Duodenal mucosa (tissue), 2 donors: Measurements from ENCODE around the gene CDK9.

Source experiments
- H3K27ac ChIP-seq: one replicate; pipeline ENCODE4 v1.7.0; 2013; ENCODE audit warnings: low read depth, low read length
- H3K27me3 ChIP-seq, 2 donors: one replicate each; pipeline ENCODE4 v1.7.0; 2013; ENCODE audit warnings: low read length in 2 of 2, control low read depth in 1 of 2; ENCODE audit not compliant: insufficient read depth in 2 of 2, control insufficient read depth in 1 of 2
- H3K36me3 ChIP-seq, 2 donors: one replicate each; pipeline ENCODE4 v1.7.0; 2013; ENCODE audit warnings: low read length in 2 of 2, control low read depth in 1 of 2; ENCODE audit not compliant: insufficient read depth in 2 of 2, control insufficient read depth in 1 of 2
- H3K4me1 ChIP-seq, 2 donors: one replicate each; pipeline ENCODE4 v1.7.0; 2013; ENCODE audit warnings: low read length in 2 of 2, control low read depth in 1 of 2; ENCODE audit not compliant: insufficient read depth in 2 of 2, control insufficient read depth in 1 of 2
- H3K4me3 ChIP-seq, 2 donors: one replicate each; pipeline ENCODE4 v1.7.0; 2013; ENCODE audit warnings: low read length in 2 of 2, low read depth in 1 of 2
- H3K9ac ChIP-seq, 2 donors: one replicate each; pipeline ENCODE4 v1.7.0; 2013; ENCODE audit warnings: low read length in 2 of 2, low read depth in 1 of 2
- H3K9me3 ChIP-seq, 2 donors: one replicate each; pipeline ENCODE4 v1.7.0; 2013; ENCODE audit warnings: low read length in 2 of 2, control low read depth in 1 of 2; ENCODE audit not compliant: control insufficient read depth in 1 of 2

Gene CDK9

DNA sequence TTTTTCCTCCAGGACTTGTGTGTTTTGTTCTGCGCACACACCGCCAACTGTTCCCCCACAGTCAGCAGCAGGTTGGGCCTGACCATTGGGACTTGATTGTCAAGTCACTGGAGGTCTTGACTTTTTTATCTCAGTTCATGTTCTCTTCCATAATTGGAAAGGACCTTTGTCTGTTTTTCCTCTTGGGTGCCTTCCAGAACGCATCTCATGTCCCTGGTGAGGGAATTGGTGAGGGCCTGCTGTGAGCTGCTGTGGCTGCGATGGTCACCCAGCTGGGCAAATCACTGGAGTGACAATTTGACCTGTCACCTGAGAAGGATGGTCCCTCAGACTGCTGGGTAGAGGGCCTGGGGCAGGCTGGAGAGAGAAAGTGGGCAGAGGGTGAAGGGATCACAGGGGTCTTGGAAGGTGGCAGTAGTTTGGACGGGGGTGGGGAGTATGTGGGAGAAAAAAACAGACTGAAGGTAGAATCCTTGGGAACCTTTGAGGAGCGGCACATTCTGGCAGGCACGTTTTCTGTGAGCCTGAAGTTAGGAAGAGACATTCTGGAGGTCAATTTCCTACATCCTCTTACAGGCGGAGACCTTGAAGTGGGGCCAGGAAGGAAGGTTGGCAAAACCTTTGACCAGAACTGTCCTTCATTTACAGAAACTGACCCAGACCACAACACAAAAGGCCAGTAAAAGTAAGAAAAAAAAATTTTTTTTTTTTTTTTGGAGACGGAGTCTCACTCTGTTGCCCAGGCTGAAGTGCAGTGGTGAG lies 4.4 kb downstream of the CDK9 start:
- no peaks in the 10 kb centered on the region for H3K9me3 ChIP-seq
- no peak overlapping the region for H3K27ac ChIP-seq
- H3K4me1 ChIP-seq, result peaks cover 10 to 16% of the 10 kb centered on the region in 2 donors
- H3K36me3 ChIP-seq, result peaks cover 31 to 57% of the 10 kb centered on the region in 2 donors
- H3K4me3 ChIP-seq, result no peak overlapping the region
- no peak overlapping the region for H3K9ac ChIP-seq
- H3K27me3 ChIP-seq, result no peaks in the 10 kb centered on the region

DNA sequence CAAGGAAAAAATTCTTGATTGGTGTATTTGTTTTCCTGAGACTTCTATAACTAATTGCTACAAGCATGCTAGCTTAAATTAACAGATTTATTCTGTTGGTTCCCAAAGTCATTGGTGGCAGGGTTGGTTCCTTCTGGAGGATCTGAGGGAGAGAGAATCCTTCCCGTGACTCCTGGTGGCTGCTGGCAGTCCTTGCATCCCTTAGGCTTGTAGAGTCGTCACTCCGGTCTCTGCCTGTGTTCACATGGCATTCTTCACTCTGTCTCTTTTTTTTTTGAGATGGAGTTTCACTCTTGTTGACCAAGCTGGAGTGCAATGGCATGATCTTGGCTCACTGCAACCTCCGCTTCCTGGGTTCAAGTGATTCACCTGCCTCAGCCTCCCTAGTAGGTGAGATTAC lies 5.3 kb downstream of the CDK9 start:
- Histone ChIP-seq H3K36me3 (peaks cover 31 to 57% of the 10 kb centered on the region in 2 donors), H3K9me3 (no peaks in the 10 kb centered on the region), H3K27me3 (no peaks in the 10 kb centered on the region), H3K9ac (no peak overlapping the region), H3K4me1 (peaks cover 15 to 21% of the 10 kb centered on the region in 2 donors), H3K27ac (no peak overlapping the region), H3K4me3 (no peak overlapping the region)

DNA sequence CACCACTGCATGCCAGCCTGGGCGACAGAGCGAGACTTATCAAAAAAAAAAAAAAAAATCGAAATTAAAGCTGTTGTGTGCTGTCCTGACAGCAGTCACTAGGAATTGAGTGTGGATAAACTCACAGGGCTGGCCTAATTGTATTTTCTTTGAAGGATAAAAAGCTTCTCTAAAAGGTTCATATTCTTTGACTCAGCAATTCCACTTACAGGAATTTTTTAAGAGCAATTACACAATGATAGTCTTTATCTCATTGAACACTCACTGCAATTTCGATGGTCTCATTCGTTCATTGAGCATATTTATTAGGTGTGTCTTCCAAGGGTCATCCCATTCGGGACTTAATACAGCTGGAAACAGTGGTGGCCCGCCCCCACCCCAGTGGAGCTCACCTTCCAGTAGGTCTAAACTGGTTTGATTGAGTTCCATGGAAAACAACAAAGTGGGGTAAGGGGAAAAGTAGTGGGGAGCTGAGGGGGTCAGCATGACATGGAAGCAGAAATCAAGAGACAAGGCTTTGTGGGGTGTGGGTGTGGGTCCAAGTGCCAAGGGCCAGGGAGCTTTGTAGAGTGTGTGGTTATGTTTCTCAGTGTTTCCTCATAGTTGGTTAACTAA lies 6.7 kb downstream of the CDK9 start:
- Histone ChIP-seq H3K27me3 (no peaks in the 10 kb centered on the region), H3K9me3 (no peaks in the 10 kb centered on the region), H3K9ac (no peak overlapping the region), H3K4me3 (no peak overlapping the region), H3K4me1 (peaks cover 19 to 25% of the 10 kb centered on the region in 2 donors), H3K27ac (no peak overlapping the region), H3K36me3 (peaks cover 27 to 50% of the 10 kb centered on the region in 2 donors)

DNA sequence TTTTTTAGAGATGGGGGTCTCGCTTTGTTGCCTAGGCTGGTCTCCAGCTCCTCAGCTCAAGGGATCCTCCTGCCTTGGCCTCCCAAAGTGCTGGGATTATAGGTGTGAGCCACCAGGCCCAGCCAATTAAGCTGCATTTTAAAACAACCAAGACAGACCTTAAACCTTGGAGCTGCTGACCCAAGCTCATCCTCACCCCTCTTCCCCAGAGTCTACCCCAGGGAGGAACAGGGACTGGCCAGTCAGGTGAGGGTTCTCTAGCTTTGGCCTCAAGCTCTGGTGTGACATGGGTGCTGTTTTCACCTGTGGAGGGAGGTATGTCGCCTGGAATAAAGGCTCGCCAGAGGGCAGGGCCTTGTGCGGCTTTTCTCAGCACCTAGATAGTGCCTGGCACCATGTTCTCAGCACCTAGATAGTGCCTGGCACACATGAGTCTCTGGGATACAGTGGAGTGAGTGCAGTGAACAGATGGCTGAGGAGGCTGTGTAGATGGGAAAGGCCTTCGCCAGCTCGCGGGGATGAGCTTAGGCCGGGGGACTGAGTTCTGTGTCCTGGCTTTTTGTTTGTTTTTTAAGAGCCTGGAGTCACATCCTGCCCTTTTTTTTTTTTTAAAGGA lies 7.4 kb downstream of the CDK9 start:
- no peak overlapping the region for H3K9ac ChIP-seq
- H3K9me3 ChIP-seq, result no peaks in the 10 kb centered on the region
- H3K27me3 ChIP-seq, result no peaks in the 10 kb centered on the region
- no peak overlapping the region for H3K4me3 ChIP-seq
- no peak overlapping the region for H3K27ac ChIP-seq
- peaks cover 20 to 43% of the 10 kb centered on the region in 2 donors for H3K36me3 ChIP-seq
- peaks cover 23 to 28% of the 10 kb centered on the region in 2 donors for H3K4me1 ChIP-seq

DNA sequence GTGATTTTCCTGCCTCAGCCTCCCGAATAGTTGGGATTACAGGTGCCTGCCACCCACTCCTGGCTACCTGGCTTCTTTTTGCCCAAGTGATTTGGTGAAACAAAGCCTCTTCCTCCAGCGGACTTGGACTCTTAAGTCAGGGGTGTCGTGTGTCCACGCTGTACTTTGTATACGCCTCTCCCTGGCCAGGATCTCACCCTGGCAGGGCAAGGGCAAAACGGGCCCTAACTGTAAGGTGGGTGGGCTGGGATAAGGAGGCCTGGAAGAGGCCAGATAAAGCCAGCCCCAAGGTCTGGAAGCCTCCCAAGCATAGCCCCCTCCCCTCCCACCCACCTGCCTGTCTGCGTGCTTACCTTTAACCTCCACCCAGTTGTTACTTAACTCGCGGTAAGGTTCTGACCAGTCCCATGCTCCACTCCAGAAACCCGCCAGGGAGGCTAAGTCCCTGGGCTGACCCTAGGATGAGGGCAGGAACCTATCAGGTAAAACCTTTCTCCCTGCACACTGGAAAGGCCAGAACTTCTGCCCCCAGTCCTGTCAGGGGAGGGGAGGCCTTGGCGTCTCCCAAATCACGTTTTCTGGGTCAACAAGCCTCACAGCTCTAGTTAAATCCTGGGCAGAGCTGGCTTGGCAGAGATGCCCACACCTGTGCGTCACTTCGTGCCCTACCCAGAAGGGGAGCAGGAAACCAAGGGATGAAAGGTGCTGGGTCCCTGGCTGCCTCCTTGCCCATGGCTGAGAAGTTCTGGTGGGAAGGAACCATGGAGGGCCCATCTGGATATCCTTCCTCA lies 8.4 kb downstream of the CDK9 start:
- Histone ChIP-seq H3K4me1 (peaks cover 32 to 34% of the 10 kb centered on the region in 2 donors), H3K9me3 (no peaks in the 10 kb centered on the region), H3K4me3 (no peak overlapping the region), H3K27ac (no peak overlapping the region), H3K36me3 (peaks cover 11 to 33% of the 10 kb centered on the region in 2 donors), H3K27me3 (no peaks in the 10 kb centered on the region), H3K9ac (no peak overlapping the region)

DNA sequence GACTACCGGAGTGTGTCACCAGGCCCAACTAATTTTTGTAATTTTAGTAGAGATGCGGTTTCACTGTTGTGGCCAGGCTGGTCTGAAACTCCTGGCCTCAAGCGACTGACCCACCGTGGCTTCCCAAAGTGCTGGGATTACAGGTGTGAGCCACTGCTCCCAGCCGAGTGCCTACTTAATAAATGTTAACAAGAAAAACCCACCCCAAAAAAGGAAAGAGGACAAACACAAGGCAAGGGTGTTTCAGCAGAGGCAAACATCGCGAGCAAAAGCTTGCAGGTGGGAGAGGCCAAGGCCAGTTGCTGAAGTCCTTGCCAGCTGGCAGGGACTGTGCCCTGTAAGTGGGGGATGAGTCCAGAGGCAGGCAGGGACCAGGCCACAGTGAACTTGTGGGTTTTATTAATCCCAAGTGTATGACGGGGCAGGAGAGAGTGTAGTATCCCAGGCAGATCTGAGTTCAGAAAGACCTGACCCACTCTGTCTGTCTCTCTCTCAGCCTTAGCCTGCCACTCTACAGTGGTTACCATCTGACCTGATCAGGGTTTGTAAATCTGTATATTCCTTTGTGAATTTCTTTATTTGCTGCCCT lies 10.5 kb downstream of the CDK9 start:
- Histone ChIP-seq H3K27me3 (no peaks in the 10 kb centered on the region), H3K4me3 (no peak overlapping the region), H3K36me3 (peaks cover 0 to 12% of the 10 kb centered on the region in 2 donors), H3K9ac (peak overlapping the region; percentile 25 to 37), H3K4me1 (peaks cover 33 to 40% of the 10 kb centered on the region in 2 donors), H3K9me3 (no peaks in the 10 kb centered on the region), H3K27ac (no peak overlapping the region)

DNA sequence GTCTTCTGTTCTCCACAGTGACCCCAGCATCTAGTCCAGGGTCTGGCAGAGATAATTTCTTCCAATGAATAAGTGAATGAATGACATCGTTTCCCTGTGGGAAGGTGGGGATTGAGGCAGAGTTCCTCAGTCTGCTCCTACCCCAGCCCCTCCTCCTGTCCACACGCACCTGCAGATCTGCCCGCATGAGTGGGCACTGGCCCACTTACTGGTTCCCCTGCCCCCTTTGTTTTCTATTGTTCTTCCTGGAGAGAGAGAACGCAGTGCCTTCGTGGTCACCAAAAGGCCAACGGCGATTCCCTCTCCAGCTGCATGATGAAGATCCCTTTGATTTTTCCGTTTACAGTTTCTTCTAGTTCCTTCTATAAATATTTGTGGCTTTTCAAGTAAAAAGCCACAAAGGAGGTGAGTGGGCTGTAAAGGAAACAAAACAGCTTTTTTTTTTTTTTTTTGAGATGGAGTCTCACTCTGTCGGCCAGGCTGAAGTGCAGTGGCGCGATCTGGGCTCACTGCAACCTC lies 11.1 kb downstream of the CDK9 start:
- Histone ChIP-seq H3K36me3 (peaks cover 0 to 8% of the 10 kb centered on the region in 2 donors), H3K4me1 (peaks cover 36 to 41% of the 10 kb centered on the region in 2 donors), H3K27me3 (no peaks in the 10 kb centered on the region), H3K27ac (no peak overlapping the region), H3K9me3 (no peaks in the 10 kb centered on the region), H3K9ac (peak overlapping the region; percentile 25 to 37), H3K4me3 (no peak overlapping the region)

DNA sequence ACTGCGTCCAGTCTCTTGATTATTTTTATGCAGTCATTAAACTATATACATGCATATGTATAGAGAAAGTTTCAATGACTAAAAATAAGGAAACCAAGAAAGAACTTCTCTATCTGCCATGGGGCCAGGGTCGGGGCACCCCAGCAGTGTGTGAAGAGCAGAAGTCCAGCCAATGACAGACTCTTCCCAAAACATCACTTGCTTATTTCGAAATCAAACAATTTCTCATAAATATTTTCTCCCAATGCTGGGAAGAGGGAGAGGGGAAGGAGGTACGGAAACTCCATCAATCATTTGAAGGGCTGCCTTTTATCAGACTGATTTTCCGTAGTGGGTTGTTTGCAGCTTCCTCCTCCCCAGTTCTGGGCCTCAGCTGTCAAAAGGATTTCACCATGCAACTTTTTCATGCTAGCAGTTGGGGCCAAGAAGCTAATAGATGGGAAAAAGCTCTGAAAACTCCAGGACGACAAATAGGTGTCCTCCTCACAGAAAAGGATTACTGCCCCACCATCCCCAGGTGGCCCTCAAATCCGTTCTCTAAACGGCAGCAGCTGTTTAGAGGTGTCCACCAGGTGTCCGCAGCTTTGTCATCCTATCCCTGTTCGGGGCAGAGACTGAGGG lies 16.2 kb downstream of the CDK9 start:
- no peaks in the 10 kb centered on the region for H3K27me3 ChIP-seq
- peak overlapping the region; percentile 80 for H3K27ac ChIP-seq
- H3K9me3 ChIP-seq, result no peaks in the 10 kb centered on the region
- H3K9ac ChIP-seq, result peak overlapping the region; percentile 59 to 66
- peak overlapping the region; percentile 70 to 74 for H3K4me3 ChIP-seq
- H3K36me3 ChIP-seq, result peaks cover 0 to 9% of the 10 kb centered on the region in 2 donors
- H3K4me1 ChIP-seq, result peaks cover 37 to 47% of the 10 kb centered on the region in 2 donors
